GM23338 (cell line): ENCODE measurements around the gene SEM1. TPM values are rescaled to one million over a fixed set of nuclear protein-coding genes. Genes with fewer than 3 reads are reported as not detected.

Source experiments
- ATAC-seq: fragments of 200-7000 bp; cut with Tn5 transposase; 3 replicates; pipeline ENCODE4 v1.9.1; 2020
- DNase-seq: peaks from one replicate; pipeline ENCODE4 v3.0.0-alpha.2; 2015; ENCODE audit warnings: low spot score
- H2AFZ ChIP-seq: fragments of 200-600 bp; sonication (generic); 2 replicates; pipeline ENCODE4 v1.8.0; 2016; ENCODE audit warnings: antibody characterized with exemption, mild to moderate bottlenecking, moderate library complexity
- H3F3A ChIP-seq: fragments of 200-600 bp; sonication (generic); replicated peaks from 2 replicates; pipeline ENCODE4 v1.8.0; 2017; ENCODE audit warnings: antibody characterized with exemption, mixed run types, low read depth
- H3K27ac ChIP-seq: fragments of 200-600 bp; sonication (generic); 2 replicates; pipeline ENCODE4 v1.6.1; 2016; ENCODE audit warnings: low read depth
- H3K27me3 ChIP-seq: fragments of 200-600 bp; sonication (generic); 2 replicates; pipeline ENCODE4 v1.8.0; 2016; ENCODE audit warnings: mild to moderate bottlenecking, mixed run types, moderate library complexity; ENCODE audit not compliant: insufficient read depth
- H3K36me3 ChIP-seq: fragments of 200-600 bp; sonication (generic); 2 replicates; pipeline ENCODE4 v1.8.0; 2016; ENCODE audit warnings: mild to moderate bottlenecking; ENCODE audit not compliant: insufficient read depth
- H3K4me1 ChIP-seq: fragments of 200-600 bp; sonication (generic); 2 replicates; pipeline ENCODE4 v1.8.0; 2016; ENCODE audit warnings: mild to moderate bottlenecking, moderate library complexity; ENCODE audit not compliant: insufficient read depth
- H3K4me2 ChIP-seq: fragments of 200-600 bp; sonication (generic); 2 replicates; pipeline ENCODE4 v1.7.1; 2017; ENCODE audit warnings: mixed run types
- H3K4me3 ChIP-seq: fragments of 200-600 bp; sonication (generic); 2 replicates; pipeline ENCODE4 v1.6.1; 2016; ENCODE audit warnings: mixed run types
- H3K79me2 ChIP-seq: fragments of 200-600 bp; sonication (generic); replicated peaks from 2 replicates; pipeline ENCODE4 v1.8.0; 2017; ENCODE audit warnings: mild to moderate bottlenecking; ENCODE audit not compliant: insufficient read depth
- H3K9me2 ChIP-seq: fragments of 200-600 bp; sonication (generic); 2 replicates; pipeline ENCODE4 v1.8.0; 2017; ENCODE audit not compliant: insufficient read depth
- H4K20me1 ChIP-seq: fragments of 200-600 bp; sonication (generic); replicated peaks from 2 replicates; pipeline ENCODE4 v1.8.0; 2017; ENCODE audit warnings: mild to moderate bottlenecking; ENCODE audit not compliant: insufficient read depth
- H3K27ac Mint-ChIP-seq: 2 replicates; pipeline ENCODE4 v1.8.0; 2020; ENCODE audit warnings: inconsistent platforms, mild to moderate bottlenecking, moderate library complexity, mixed read lengths
- H3K27me3 Mint-ChIP-seq: 3 replicates; pipeline ENCODE4 v1.8.0; 2022; ENCODE audit warnings: low read depth, mild to moderate bottlenecking, moderate library complexity, mixed read lengths, inconsistent platforms; ENCODE audit not compliant: insufficient read depth, poor library complexity
- H3K36me3 Mint-ChIP-seq: 3 replicates; pipeline ENCODE4 v1.8.0; 2021; ENCODE audit warnings: low read depth, mild to moderate bottlenecking, inconsistent platforms, moderate library complexity, mixed read lengths
- H3K4me1 Mint-ChIP-seq: 3 replicates; pipeline ENCODE4 v1.8.0; 2020; ENCODE audit warnings: mild to moderate bottlenecking, inconsistent platforms, mixed read lengths
- H3K4me3 Mint-ChIP-seq: 3 replicates; pipeline ENCODE4 v1.8.0; 2021; ENCODE audit warnings: moderate library complexity, mild to moderate bottlenecking, inconsistent platforms, mixed read lengths
- H3K9me3 Mint-ChIP-seq: 3 replicates; pipeline ENCODE4 v1.8.0; 2020; ENCODE audit warnings: moderate library complexity, mild to moderate bottlenecking, inconsistent platforms, mixed read lengths
- CREB1 ChIP-seq: fragments of 250-450 bp; sonication (Bioruptor Pico); IDR thresholded peaks from 2 replicates; pipeline ENCODE4 v1.5.0; 2020; ENCODE audit warnings: low read depth, mild to moderate bottlenecking, moderate library complexity
- EZH2 ChIP-seq: fragments of 200-600 bp; sonication (generic); IDR thresholded peaks from one replicate; pipeline ENCODE4 v1.8.0; 2017; ENCODE audit warnings: antibody characterized with exemption, mild to moderate bottlenecking, low read depth; ENCODE audit not compliant: unreplicated experiment
- EZH2phosphoT487 ChIP-seq: fragments of 200-600 bp; sonication (generic); IDR thresholded peaks from one replicate; pipeline ENCODE4 v1.8.1; 2018; ENCODE audit warnings: antibody characterized with exemption; ENCODE audit not compliant: unreplicated experiment
- JUNB ChIP-seq: IDR thresholded peaks from one replicate; pipeline ENCODE4 v1.6.1; 2016; ENCODE audit warnings: antibody characterized with exemption; ENCODE audit not compliant: unreplicated experiment
- NANOG ChIP-seq: IDR thresholded peaks from 2 replicates; pipeline ENCODE4 v1.6.1; 2016; ENCODE audit warnings: antibody characterized with exemption, borderline replicate concordance
- POLR2AphosphoS5 ChIP-seq: IDR thresholded peaks from 2 replicates; pipeline ENCODE4 v1.6.1; 2016; ENCODE audit warnings: antibody characterized with exemption, low read depth
- STAT1 ChIP-seq: IDR thresholded peaks from one replicate; pipeline ENCODE4 v1.6.1; 2016; ENCODE audit warnings: antibody characterized with exemption; ENCODE audit not compliant: unreplicated experiment
- ZNF114 ChIP-seq: fragments of 250-450 bp; sonication (Bioruptor Pico); IDR thresholded peaks from 2 replicates; pipeline ENCODE4 v1.5.0; 2020; ENCODE audit warnings: mild to moderate bottlenecking, moderate library complexity
- ZNF331 ChIP-seq: fragments of 250-450 bp; sonication (Bioruptor Pico); IDR thresholded peaks from 2 replicates; pipeline ENCODE4 v1.5.0; 2020; ENCODE audit warnings: low read depth, mild to moderate bottlenecking, moderate library complexity
- polyA plus RNA-seq: library from polyadenylated mRNA; unstranded; fragments of >200 nt; fragmentation: Nextera tagmentation; extraction: Ambion mirVana; gene quantifications from 2 replicates; pipeline ENCODE4 v1.2.1, GENCODE V29; 2016
- total RNA-seq: library from RNA; depleted of rRNA; stranded (reverse); fragments of >200 nt; shearing (Covaris generic); gene quantifications from 2 replicates; pipeline ENCODE4 v1.2.3, GENCODE V29; 2014
- TF ChIP-seq, protein P1 (sequence below): fragments of 250-450 bp; sonication (Bioruptor Pico); IDR thresholded peaks from 2 replicates; pipeline ENCODE4 v1.5.0; 2020; ENCODE audit warnings: mild to moderate bottlenecking, moderate library complexity
- TF ChIP-seq, protein P2 (sequence below): IDR thresholded peaks from 2 replicates; pipeline ENCODE4 v1.6.1; 2016; ENCODE audit warnings: antibody characterized with exemption
- TF ChIP-seq, protein P3 (sequence below): IDR thresholded peaks from one replicate; pipeline ENCODE4 v1.6.1; 2018; ENCODE audit warnings: antibody characterized with exemption; ENCODE audit not compliant: unreplicated experiment
- TF ChIP-seq, protein P4 (sequence below), 2 experiments: fragments of 200-600 bp in 1 of 2; sonication (generic) in 1 of 2; conservative IDR thresholded peaks; 2 replicates each; pipeline versions ENCODE4 v1.5.1 to v1.6.1; 2016 to 2017; ENCODE audit warnings: antibody characterized with exemption in 2 of 2, low read depth in 2 of 2, mild to moderate bottlenecking in 2 of 2, moderate library complexity in 1 of 2

The SEM1 gene
- total and polyA plus RNA-seq, 2 experiments from 2014 or later = 71.7 to 1,042 TPM

DNA sequence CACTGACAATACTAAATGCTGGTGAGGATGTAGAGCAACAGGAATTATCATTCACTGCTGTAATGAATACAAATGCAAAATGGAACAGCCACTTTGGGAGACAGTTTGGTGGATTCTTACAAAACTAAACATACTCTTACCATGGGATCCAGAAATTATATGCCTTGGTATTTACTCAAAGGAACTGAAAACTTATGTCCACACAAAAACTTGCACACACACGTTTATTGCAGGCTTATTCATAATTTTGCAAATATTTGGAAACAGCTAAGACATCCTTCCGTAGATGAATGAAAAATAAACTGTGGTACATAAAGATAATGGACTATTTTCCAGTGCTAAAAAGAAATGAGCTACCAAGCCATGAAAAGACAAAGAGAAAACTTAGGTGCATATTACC is 69.6 kb downstream of the SEM1 start:
- Histone ChIP-seq H3K4me1 (no peaks in the 10 kb centered on the region), H3F3A (no peaks in the 10 kb centered on the region), H4K20me1 (no peaks in the 10 kb centered on the region), H2AFZ (no peak overlapping the region), H3K4me3 (no peak overlapping the region), H3K27me3 (no peaks in the 10 kb centered on the region), H3K9me2 (no peaks in the 10 kb centered on the region), H3K27ac (no peak overlapping the region), H3K36me3 (no peaks in the 10 kb centered on the region), H3K4me2 (no peak overlapping the region), H3K79me2 (no peaks in the 10 kb centered on the region)
- DNase-seq = no peak
- no peaks in the 10 kb centered on the region for H3K36me3 Mint-ChIP-seq
- no peak overlapping the region for H3K4me3 Mint-ChIP-seq
- peaks cover 4% of the 10 kb centered on the region; the same call in 2 of the 3 replicates for H3K4me1 Mint-ChIP-seq
- TF ChIP-seq POLR2AphosphoS5 (no peak), JUNB (no peak), ZNF331 (CRISPR knock-in tag) (no peak), NANOG (no peak), STAT1 (no peak), EZH2 (no peak), CREB1 (CRISPR knock-in tag) (no peak), ZNF114 (CRISPR knock-in tag) (no peak), EZH2phosphoT487 (no peak)
- TF ChIP-seq, protein P1, sequence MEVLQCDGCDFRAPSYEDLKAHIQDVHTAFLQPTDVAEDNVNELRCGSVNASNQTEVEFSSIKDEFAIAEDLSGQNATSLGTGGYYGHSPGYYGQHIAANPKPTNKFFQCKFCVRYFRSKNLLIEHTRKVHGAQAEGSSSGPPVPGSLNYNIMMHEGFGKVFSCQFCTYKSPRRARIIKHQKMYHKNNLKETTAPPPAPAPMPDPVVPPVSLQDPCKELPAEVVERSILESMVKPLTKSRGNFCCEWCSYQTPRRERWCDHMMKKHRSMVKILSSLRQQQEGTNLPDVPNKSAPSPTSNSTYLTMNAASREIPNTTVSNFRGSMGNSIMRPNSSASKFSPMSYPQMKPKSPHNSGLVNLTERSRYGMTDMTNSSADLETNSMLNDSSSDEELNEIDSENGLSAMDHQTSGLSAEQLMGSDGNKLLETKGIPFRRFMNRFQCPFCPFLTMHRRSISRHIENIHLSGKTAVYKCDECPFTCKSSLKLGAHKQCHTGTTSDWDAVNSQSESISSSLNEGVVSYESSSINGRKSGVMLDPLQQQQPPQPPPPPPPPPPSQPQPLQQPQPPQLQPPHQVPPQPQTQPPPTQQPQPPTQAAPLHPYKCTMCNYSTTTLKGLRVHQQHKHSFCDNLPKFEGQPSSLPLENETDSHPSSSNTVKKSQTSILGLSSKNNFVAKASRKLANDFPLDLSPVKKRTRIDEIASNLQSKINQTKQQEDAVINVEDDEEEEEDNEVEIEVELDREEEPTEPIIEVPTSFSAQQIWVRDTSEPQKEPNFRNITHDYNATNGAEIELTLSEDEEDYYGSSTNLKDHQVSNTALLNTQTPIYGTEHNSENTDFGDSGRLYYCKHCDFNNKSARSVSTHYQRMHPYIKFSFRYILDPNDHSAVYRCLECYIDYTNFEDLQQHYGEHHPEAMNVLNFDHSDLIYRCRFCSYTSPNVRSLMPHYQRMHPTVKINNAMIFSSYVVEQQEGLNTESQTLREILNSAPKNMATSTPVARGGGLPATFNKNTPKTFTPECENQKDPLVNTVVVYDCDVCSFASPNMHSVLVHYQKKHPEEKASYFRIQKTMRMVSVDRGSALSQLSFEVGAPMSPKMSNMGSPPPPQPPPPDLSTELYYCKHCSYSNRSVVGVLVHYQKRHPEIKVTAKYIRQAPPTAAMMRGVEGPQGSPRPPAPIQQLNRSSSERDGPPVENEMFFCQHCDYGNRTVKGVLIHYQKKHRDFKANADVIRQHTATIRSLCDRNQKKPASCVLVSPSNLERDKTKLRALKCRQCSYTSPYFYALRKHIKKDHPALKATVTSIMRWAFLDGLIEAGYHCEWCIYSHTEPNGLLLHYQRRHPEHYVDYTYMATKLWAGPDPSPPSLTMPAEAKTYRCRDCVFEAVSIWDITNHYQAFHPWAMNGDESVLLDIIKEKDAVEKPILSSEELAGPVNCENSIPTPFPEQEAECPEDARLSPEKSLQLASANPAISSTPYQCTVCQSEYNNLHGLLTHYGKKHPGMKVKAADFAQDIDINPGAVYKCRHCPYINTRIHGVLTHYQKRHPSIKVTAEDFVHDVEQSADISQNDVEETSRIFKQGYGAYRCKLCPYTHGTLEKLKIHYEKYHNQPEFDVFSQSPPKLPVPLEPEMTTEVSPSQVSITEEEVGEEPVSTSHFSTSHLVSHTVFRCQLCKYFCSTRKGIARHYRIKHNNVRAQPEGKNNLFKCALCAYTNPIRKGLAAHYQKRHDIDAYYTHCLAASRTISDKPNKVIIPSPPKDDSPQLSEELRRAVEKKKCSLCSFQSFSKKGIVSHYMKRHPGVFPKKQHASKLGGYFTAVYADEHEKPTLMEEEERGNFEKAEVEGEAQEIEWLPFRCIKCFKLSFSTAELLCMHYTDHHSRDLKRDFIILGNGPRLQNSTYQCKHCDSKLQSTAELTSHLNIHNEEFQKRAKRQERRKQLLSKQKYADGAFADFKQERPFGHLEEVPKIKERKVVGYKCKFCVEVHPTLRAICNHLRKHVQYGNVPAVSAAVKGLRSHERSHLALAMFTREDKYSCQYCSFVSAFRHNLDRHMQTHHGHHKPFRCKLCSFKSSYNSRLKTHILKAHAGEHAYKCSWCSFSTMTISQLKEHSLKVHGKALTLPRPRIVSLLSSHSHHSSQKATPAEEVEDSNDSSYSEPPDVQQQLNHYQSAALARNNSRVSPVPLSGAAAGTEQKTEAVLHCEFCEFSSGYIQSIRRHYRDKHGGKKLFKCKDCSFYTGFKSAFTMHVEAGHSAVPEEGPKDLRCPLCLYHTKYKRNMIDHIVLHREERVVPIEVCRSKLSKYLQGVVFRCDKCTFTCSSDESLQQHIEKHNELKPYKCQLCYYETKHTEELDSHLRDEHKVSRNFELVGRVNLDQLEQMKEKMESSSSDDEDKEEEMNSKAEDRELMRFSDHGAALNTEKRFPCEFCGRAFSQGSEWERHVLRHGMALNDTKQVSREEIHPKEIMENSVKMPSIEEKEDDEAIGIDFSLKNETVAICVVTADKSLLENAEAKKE (CRISPR knock-in tag) = no peak
- TF ChIP-seq, protein P2, sequence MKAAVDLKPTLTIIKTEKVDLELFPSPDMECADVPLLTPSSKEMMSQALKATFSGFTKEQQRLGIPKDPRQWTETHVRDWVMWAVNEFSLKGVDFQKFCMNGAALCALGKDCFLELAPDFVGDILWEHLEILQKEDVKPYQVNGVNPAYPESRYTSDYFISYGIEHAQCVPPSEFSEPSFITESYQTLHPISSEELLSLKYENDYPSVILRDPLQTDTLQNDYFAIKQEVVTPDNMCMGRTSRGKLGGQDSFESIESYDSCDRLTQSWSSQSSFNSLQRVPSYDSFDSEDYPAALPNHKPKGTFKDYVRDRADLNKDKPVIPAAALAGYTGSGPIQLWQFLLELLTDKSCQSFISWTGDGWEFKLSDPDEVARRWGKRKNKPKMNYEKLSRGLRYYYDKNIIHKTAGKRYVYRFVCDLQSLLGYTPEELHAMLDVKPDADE = no peak
- TF ChIP-seq, protein P3, sequence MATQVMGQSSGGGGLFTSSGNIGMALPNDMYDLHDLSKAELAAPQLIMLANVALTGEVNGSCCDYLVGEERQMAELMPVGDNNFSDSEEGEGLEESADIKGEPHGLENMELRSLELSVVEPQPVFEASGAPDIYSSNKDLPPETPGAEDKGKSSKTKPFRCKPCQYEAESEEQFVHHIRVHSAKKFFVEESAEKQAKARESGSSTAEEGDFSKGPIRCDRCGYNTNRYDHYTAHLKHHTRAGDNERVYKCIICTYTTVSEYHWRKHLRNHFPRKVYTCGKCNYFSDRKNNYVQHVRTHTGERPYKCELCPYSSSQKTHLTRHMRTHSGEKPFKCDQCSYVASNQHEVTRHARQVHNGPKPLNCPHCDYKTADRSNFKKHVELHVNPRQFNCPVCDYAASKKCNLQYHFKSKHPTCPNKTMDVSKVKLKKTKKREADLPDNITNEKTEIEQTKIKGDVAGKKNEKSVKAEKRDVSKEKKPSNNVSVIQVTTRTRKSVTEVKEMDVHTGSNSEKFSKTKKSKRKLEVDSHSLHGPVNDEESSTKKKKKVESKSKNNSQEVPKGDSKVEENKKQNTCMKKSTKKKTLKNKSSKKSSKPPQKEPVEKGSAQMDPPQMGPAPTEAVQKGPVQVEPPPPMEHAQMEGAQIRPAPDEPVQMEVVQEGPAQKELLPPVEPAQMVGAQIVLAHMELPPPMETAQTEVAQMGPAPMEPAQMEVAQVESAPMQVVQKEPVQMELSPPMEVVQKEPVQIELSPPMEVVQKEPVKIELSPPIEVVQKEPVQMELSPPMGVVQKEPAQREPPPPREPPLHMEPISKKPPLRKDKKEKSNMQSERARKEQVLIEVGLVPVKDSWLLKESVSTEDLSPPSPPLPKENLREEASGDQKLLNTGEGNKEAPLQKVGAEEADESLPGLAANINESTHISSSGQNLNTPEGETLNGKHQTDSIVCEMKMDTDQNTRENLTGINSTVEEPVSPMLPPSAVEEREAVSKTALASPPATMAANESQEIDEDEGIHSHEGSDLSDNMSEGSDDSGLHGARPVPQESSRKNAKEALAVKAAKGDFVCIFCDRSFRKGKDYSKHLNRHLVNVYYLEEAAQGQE = no peak
- TF ChIP-seq, protein P4, sequence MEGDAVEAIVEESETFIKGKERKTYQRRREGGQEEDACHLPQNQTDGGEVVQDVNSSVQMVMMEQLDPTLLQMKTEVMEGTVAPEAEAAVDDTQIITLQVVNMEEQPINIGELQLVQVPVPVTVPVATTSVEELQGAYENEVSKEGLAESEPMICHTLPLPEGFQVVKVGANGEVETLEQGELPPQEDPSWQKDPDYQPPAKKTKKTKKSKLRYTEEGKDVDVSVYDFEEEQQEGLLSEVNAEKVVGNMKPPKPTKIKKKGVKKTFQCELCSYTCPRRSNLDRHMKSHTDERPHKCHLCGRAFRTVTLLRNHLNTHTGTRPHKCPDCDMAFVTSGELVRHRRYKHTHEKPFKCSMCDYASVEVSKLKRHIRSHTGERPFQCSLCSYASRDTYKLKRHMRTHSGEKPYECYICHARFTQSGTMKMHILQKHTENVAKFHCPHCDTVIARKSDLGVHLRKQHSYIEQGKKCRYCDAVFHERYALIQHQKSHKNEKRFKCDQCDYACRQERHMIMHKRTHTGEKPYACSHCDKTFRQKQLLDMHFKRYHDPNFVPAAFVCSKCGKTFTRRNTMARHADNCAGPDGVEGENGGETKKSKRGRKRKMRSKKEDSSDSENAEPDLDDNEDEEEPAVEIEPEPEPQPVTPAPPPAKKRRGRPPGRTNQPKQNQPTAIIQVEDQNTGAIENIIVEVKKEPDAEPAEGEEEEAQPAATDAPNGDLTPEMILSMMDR (conservative IDR thresholded peaks at IDR 0.05; ENCODE audit: low read depth in 2 of 2) = no peak
- peaks cover 2% of the 10 kb centered on the region for H3K27me3 Mint-ChIP-seq
- no peaks in the 10 kb centered on the region for H3K9me3 Mint-ChIP-seq
- H3K27ac Mint-ChIP-seq = no peak overlapping the region
- ATAC-seq = no peak
